ENCODE results near the gene TBC1D8.

The TBC1D8 gene

GRCh38 chr2:100977511-100977910 lies 173.7 kb downstream of the TBC1D8 start:
- DNase-seq (ENCODE audit: low read depth, low spot score) = no peak

GRCh38 chr2:100976645-100977391 lies 174.4 kb downstream of the TBC1D8 start:
- DNase-seq (ENCODE audit: low read depth, low spot score) = no peak

- no peak for DNase-seq (ENCODE audit: low read depth, low spot score)
Observed at GRCh38 chr2:100976061-100976460, 175.1 kb downstream of the TBC1D8 start.

GRCh38 chr2:100975521-100975785 lies 175.7 kb downstream of the TBC1D8 start:
- no peak for DNase-seq (ENCODE audit: low read depth, low spot score)

- DNase-seq (ENCODE audit: low read depth, low spot score) = no peak
Observed at GRCh38 chr2:100974712-100975520, 176.3 kb downstream of the TBC1D8 start.

- DNase-seq (ENCODE audit: low read depth, low spot score) = no peak
Observed at GRCh38 chr2:100972452-100972851, 178.7 kb downstream of the TBC1D8 start.

- DNase-seq (ENCODE audit: low read depth, low spot score) = no peak
Observed at GRCh38 chr2:100971221-100971620, 180.0 kb downstream of the TBC1D8 start.

- DNase-seq (ENCODE audit: low read depth, low spot score) = no peak
Observed at GRCh38 chr2:100969998-100970397, 181.2 kb downstream of the TBC1D8 start.

GRCh38 chr2:100968146-100969145 lies 182.7 kb downstream of the TBC1D8 start:
- DNase-seq (ENCODE audit: low read depth, low spot score) = no peak

- DNase-seq (ENCODE audit: low read depth, low spot score) = no peak
Observed at GRCh38 chr2:100967716-100968115, 183.5 kb downstream of the TBC1D8 start.

GRCh38 chr2:100965596-100965995 lies 185.6 kb downstream of the TBC1D8 start:
- no peak for DNase-seq (ENCODE audit: low read depth, low spot score)

- DNase-seq (ENCODE audit: low read depth, low spot score) = no peak
Observed at GRCh38 chr2:100964681-100965169, 186.5 kb downstream of the TBC1D8 start.

GRCh38 chr2:100964222-100964621 lies 187.0 kb downstream of the TBC1D8 start:
- no peak for DNase-seq (ENCODE audit: low read depth, low spot score)

GRCh38 chr2:100963026-100963375 lies 188.2 kb downstream of the TBC1D8 start:
- no peak for DNase-seq (ENCODE audit: low read depth, low spot score)

- DNase-seq (ENCODE audit: low read depth, low spot score) = no peak
Observed at GRCh38 chr2:100962366-100963025, 188.7 kb downstream of the TBC1D8 start.

- DNase-seq (ENCODE audit: low read depth, low spot score) = no peak
Observed at GRCh38 chr2:100960688-100961087, 190.5 kb downstream of the TBC1D8 start.

GRCh38 chr2:100959225-100959880 lies 191.8 kb downstream of the TBC1D8 start:
- no peak for DNase-seq (ENCODE audit: low read depth, low spot score)

GRCh38 chr2:100957996-100958653 lies 193.1 kb downstream of the TBC1D8 start:
- DNase-seq (ENCODE audit: low read depth, low spot score) = no peak

All from brain pericyte (primary cell).